Mesodermal cell (in vitro differentiated cells): Measurements from ENCODE around the gene VILL.
A peak's percentile ranks its signal among the peaks of the same experiment; 100 is the strongest.

Experiments used
- H3K27ac ChIP-seq: 2 replicates; pipeline ENCODE4 v1.7.0; 2013; ENCODE audit warnings: mild to moderate bottlenecking, low read depth, low read length, moderate library complexity; ENCODE audit not compliant: severe bottlenecking
- H3K36me3 ChIP-seq: 2 replicates; pipeline ENCODE4 v1.7.1; 2013; ENCODE audit warnings: mild to moderate bottlenecking, low read length, moderate library complexity; ENCODE audit not compliant: control insufficient read depth, insufficient read depth
- H3K4me1 ChIP-seq: one replicate; pipeline ENCODE4 v1.7.1; 2013; ENCODE audit warnings: mild to moderate bottlenecking, low read length; ENCODE audit not compliant: insufficient read depth, control insufficient read depth, poor library complexity, severe bottlenecking
- H3K4me3 ChIP-seq: 2 replicates; pipeline ENCODE4 v1.7.0; 2013; ENCODE audit warnings: low read length, control low read depth, mild to moderate bottlenecking; ENCODE audit not compliant: insufficient read depth, poor library complexity, severe bottlenecking; ENCODE audit errors: extremely low read depth
- H3K9me3 ChIP-seq: 2 replicates; pipeline ENCODE4 v1.7.1; 2013; ENCODE audit warnings: mild to moderate bottlenecking, low read length, moderate library complexity; ENCODE audit not compliant: control insufficient read depth
- WGBS, 2 experiments: methylation state at CpG; one replicate each; pipeline ENCODE4 v1.1.5; 2013; ENCODE audit warnings: missing lambda C conversion rate in 2 of 2; ENCODE audit not compliant: insufficient coverage in 2 of 2; 5-methylcytosine and 5-hydroxymethylcytosine counted together

The VILL gene

GRCh38 chr3:38008971-38009580 is 18.5 kb downstream of the VILL start:
- WGBS, 2 experiments = 89 to 93% methylated on average over 14 to 15 of the region's 16 CpGs
- Histone ChIP-seq H3K4me3 (no peak overlapping the region), H3K36me3 (peaks cover 21% of the 10 kb centered on the region), H3K27ac (no peak overlapping the region), H3K4me1 (no peaks in the 10 kb centered on the region), H3K9me3 (no peaks in the 10 kb centered on the region)

- Histone ChIP-seq H3K27ac (no peak overlapping the region), H3K4me3 (no peak overlapping the region), H3K9me3 (no peaks in the 10 kb centered on the region), H3K36me3 (peaks cover 30% of the 10 kb centered on the region), H3K4me1 (no peaks in the 10 kb centered on the region)
- WGBS, 2 experiments = 97 to 99% methylated on average over 19 to 21 of the region's 27 CpGs
Measured at GRCh38 chr3:38009807-38010591, 19.4 kb downstream of the VILL start.

GRCh38 chr3:38011111-38011510 is 20.5 kb downstream of the VILL start:
- H3K27ac ChIP-seq = no peak overlapping the region
- H3K9me3 ChIP-seq = peaks cover 5% of the 10 kb centered on the region
- no peak overlapping the region for H3K4me3 ChIP-seq
- WGBS, 2 experiments = 92 to 94% methylated on average over 18 to 21 of the region's 21 CpGs
- H3K4me1 ChIP-seq = no peaks in the 10 kb centered on the region
- H3K36me3 ChIP-seq = peaks cover 41% of the 10 kb centered on the region

GRCh38 chr3:38015485-38015884 is 24.9 kb downstream of the VILL start:
- peaks cover 10% of the 10 kb centered on the region for H3K9me3 ChIP-seq
- H3K4me3 ChIP-seq = no peak overlapping the region
- H3K36me3 ChIP-seq = peaks cover 54% of the 10 kb centered on the region
- 100% methylated on average over 1 to 2 of the region's 3 CpGs for WGBS, 2 experiments
- H3K27ac ChIP-seq = no peak overlapping the region
- H3K4me1 ChIP-seq = no peaks in the 10 kb centered on the region

GRCh38 chr3:38015984-38016383 is 25.4 kb downstream of the VILL start:
- peaks cover 53% of the 10 kb centered on the region for H3K36me3 ChIP-seq
- no peak overlapping the region for H3K27ac ChIP-seq
- H3K4me3 ChIP-seq = no peak overlapping the region
- WGBS, 2 experiments = 100% methylated on average over 2 of the region's 3 CpGs; no CpG with 5 or more reads in 1 of the 2 experiments
- peaks cover 10% of the 10 kb centered on the region for H3K9me3 ChIP-seq
- no peaks in the 10 kb centered on the region for H3K4me1 ChIP-seq

GRCh38 chr3:38016410-38016809 is 25.8 kb downstream of the VILL start:
- Histone ChIP-seq H3K36me3 (peaks cover 53% of the 10 kb centered on the region), H3K27ac (no peak overlapping the region)
- 98 to 99% methylated on average over 8 to 13 of the region's 13 CpGs for WGBS, 2 experiments

GRCh38 chr3:38016847-38017444 is 26.4 kb downstream of the VILL start:
- H3K4me3 ChIP-seq = no peak overlapping the region
- peaks cover 53% of the 10 kb centered on the region for H3K36me3 ChIP-seq
- H3K9me3 ChIP-seq = peaks cover 10% of the 10 kb centered on the region
- H3K4me1 ChIP-seq = peaks cover 2% of the 10 kb centered on the region
- H3K27ac ChIP-seq = no peak overlapping the region
- 80 to 86% methylated on average over 4 to 6 of the region's 6 CpGs for WGBS, 2 experiments

More at GRCh38 chr3:38016410-38016809, 25.8 kb downstream of the VILL start:
- Histone ChIP-seq H3K4me3 (no peak overlapping the region), H3K4me1 (no peaks in the 10 kb centered on the region), H3K9me3 (peaks cover 10% of the 10 kb centered on the region)

GRCh38 chr3:38017445-38018295 is 27.1 kb downstream of the VILL start:
- peaks cover 53% of the 10 kb centered on the region for H3K36me3 ChIP-seq
- peaks cover 10% of the 10 kb centered on the region for H3K9me3 ChIP-seq
- H3K27ac ChIP-seq = no peak overlapping the region
- WGBS, 2 experiments = 89 to 96% methylated on average over 6 to 7 of the region's 9 CpGs
- H3K4me3 ChIP-seq = no peak overlapping the region
- peaks cover 3% of the 10 kb centered on the region for H3K4me1 ChIP-seq

GRCh38 chr3:38018296-38019266 is 28.0 kb downstream of the VILL start:
- H3K4me3 ChIP-seq = no peak overlapping the region
- H3K9me3 ChIP-seq = peaks cover 10% of the 10 kb centered on the region
- peaks cover 9% of the 10 kb centered on the region for H3K4me1 ChIP-seq
- H3K27ac ChIP-seq = peak overlapping the region; percentile 10
- peaks cover 48% of the 10 kb centered on the region for H3K36me3 ChIP-seq
- 90 to 93% methylated on average over 9 to 12 of the region's 13 CpGs for WGBS, 2 experiments
